H1 (cell line): ENCODE measurements around the gene TIMP3. TPM values are rescaled to one million over a fixed set of nuclear protein-coding genes. Genes with fewer than 3 reads are reported as not detected.

Source experiments
- CTCF ChIA-PET: fragments of 300-600 bp; sonication (Branson Sonifier 250); formaldehyde crosslinking; loops from one replicate; lab custom pipeline; 2021; ENCODE audit not compliant: partially characterized antibody; lab: Charles Lee
- POLR2A ChIA-PET: fragments of 300-600 bp; sonication (Branson Sonifier 250); formaldehyde crosslinking; loops from one replicate; lab custom pipeline; 2021; ENCODE audit warnings: inconsistent platforms; ENCODE audit not compliant: partially characterized antibody; lab: Charles Lee
- DNase-seq, 2 experiments: peaks; one replicate each; pipeline versions ENCODE4 v3.0.0 to v3.0.0-alpha.2; 2010 to 2022; ENCODE audit warnings: low spot score in 2 of 2, low read depth in 1 of 2, mixed read lengths in 1 of 2
- FAIRE-seq: peaks from 2 replicates; lab custom pipeline; 2011; peaks lifted over from hg19 to GRCh38; lab: Jason Lieb, UNC
- H2AFZ ChIP-seq: 2 replicates; pipeline ENCODE4 v1.8.1; 2012; ENCODE audit warnings: low read length, inconsistent platforms
- H2AK5ac ChIP-seq: 2 replicates; pipeline ENCODE4 v1.6.1; 2013; ENCODE audit warnings: low read depth, low read length
- H2BK120ac ChIP-seq: replicated peaks from 2 replicates; pipeline ENCODE3; 2013; ENCODE audit warnings: low read depth, low read length, inconsistent platforms
- H2BK12ac ChIP-seq: 2 replicates; pipeline ENCODE4 v1.6.1; 2013; ENCODE audit warnings: low read depth, low read length
- H2BK15ac ChIP-seq: 2 replicates; pipeline ENCODE4 v1.6.1; 2013; ENCODE audit warnings: low read length
- H2BK20ac ChIP-seq: 2 replicates; pipeline ENCODE4 v1.6.1; 2013; ENCODE audit warnings: low read length
- H2BK5ac ChIP-seq: 2 replicates; pipeline ENCODE4 v1.6.1; 2013; ENCODE audit warnings: low read depth, low read length
- H3K14ac ChIP-seq: 2 replicates; pipeline ENCODE4 v1.6.1; 2013; ENCODE audit warnings: inconsistent platforms; ENCODE audit not compliant: insufficient read length
- H3K18ac ChIP-seq: 2 replicates; pipeline ENCODE4 v1.6.1; 2013; ENCODE audit warnings: low read length; ENCODE audit errors: extremely low read depth
- H3K23ac ChIP-seq: 2 replicates; pipeline ENCODE4 v1.6.1; 2013; ENCODE audit warnings: inconsistent platforms; ENCODE audit not compliant: insufficient read length
- H3K23me2 ChIP-seq: 2 replicates; pipeline ENCODE4 v1.6.1; 2013; ENCODE audit warnings: low read depth, low read length
- H3K27ac ChIP-seq: 2 replicates; pipeline ENCODE4 v1.6.1; 2011; ENCODE audit warnings: low read depth, low read length, inconsistent platforms
- H3K27me3 ChIP-seq, 4 experiments: replicated peaks in 1 of 4; 1 replicate in 1 of 4; 2 replicates in 3 of 4; pipeline versions ENCODE4 v1.6.1 to v1.8.1; 2011 to 2013; ENCODE audit warnings: low read length in 3 of 4, mild to moderate bottlenecking in 3 of 4, inconsistent platforms in 2 of 4, mixed read lengths in 2 of 4, moderate library complexity in 1 of 4; ENCODE audit not compliant: control insufficient read depth in 3 of 4, insufficient read depth in 3 of 4; ENCODE audit errors: extremely low read depth in 1 of 4
- H3K36me3 ChIP-seq, 4 experiments: 2 replicates each; pipeline versions ENCODE4 v1.6.1 to v1.8.1; 2011 to 2013; ENCODE audit warnings: mild to moderate bottlenecking in 4 of 4, low read length in 3 of 4, moderate library complexity in 2 of 4, control low read depth in 1 of 4, inconsistent platforms in 1 of 4; ENCODE audit not compliant: insufficient read depth in 4 of 4, control insufficient read depth in 2 of 4
- H3K4ac ChIP-seq: replicated peaks from 2 replicates; pipeline ENCODE3; 2013; ENCODE audit warnings: low read length, low read depth, mixed read lengths, inconsistent platforms; ENCODE audit not compliant: insufficient read length
- H3K4me1 ChIP-seq, 4 experiments: replicated peaks in 1 of 4; 1 replicate in 1 of 4; 2 replicates in 3 of 4; pipeline versions ENCODE4 v1.6.1 to v1.8.1; 2011 to 2013; ENCODE audit warnings: low read length in 3 of 4, inconsistent platforms in 2 of 4, mixed read lengths in 1 of 4; ENCODE audit not compliant: insufficient read depth in 4 of 4, control insufficient read depth in 3 of 4
- H3K4me2 ChIP-seq, 2 experiments: 2 replicates each; pipeline versions ENCODE4 v1.6.1 to v1.8.1; 2011 to 2013; ENCODE audit warnings: low read depth in 2 of 2, low read length in 2 of 2, control low read depth in 1 of 2, inconsistent platforms in 1 of 2, mild to moderate bottlenecking in 1 of 2; ENCODE audit not compliant: insufficient read depth in 1 of 2
- H3K4me3 ChIP-seq, 4 experiments: fragments of 200-600, 300-600 bp in 1 of 4; sonication (generic), shearing (Covaris generic), sonication (Bioruptor Twin) in 1 of 4; 2 replicates each; pipeline versions ENCODE4 v1.5.1 to v1.8.1; 2011 to 2016; ENCODE audit warnings: low read length in 4 of 4, low read depth in 3 of 4, control low read depth in 2 of 4, inconsistent platforms in 2 of 4, mild to moderate bottlenecking in 2 of 4, mixed read lengths in 1 of 4, moderate library complexity in 1 of 4; ENCODE audit not compliant: insufficient read depth in 2 of 4; ENCODE audit errors: extremely low read depth in 1 of 4
- H3K56ac ChIP-seq: replicated peaks from 2 replicates; pipeline ENCODE3; 2013; ENCODE audit warnings: low read depth, mild to moderate bottlenecking, mixed read lengths, low read length, inconsistent platforms; ENCODE audit not compliant: insufficient read length
- H3K79me1 ChIP-seq: 2 replicates; pipeline ENCODE4 v1.6.1; 2013; ENCODE audit warnings: low read depth, low read length, control low read depth
- H3K79me2 ChIP-seq, 2 experiments: 2 replicates each; pipeline versions ENCODE4 v1.6.1 to v1.8.1; 2012 to 2013; ENCODE audit warnings: low read length in 2 of 2, mild to moderate bottlenecking in 2 of 2, inconsistent platforms in 1 of 2; ENCODE audit not compliant: insufficient read depth in 2 of 2, control insufficient read depth in 1 of 2
- H3K9ac ChIP-seq, 4 experiments: replicated peaks in 1 of 4; 1 replicate in 1 of 4; 2 replicates in 3 of 4; pipeline versions ENCODE4 v1.6.1 to v1.8.1; 2011 to 2013; ENCODE audit warnings: low read depth in 3 of 4, low read length in 3 of 4, control low read depth in 2 of 4, mild to moderate bottlenecking in 2 of 4, moderate library complexity in 2 of 4, inconsistent platforms in 1 of 4; ENCODE audit errors: extremely low read depth in 1 of 4
- H3K9me3 ChIP-seq, 2 experiments: 2 replicates each; pipeline versions ENCODE4 v1.6.1 to v1.8.1; 2012 to 2013; ENCODE audit warnings: mild to moderate bottlenecking in 2 of 2, moderate library complexity in 2 of 2, control low read depth in 1 of 2, inconsistent platforms in 1 of 2, low read depth in 1 of 2, low read length in 1 of 2, mixed read lengths in 1 of 2; ENCODE audit not compliant: insufficient read depth in 2 of 2
- H4K20me1 ChIP-seq, 2 experiments: replicated peaks in 1 of 2; 2 replicates each; pipeline versions ENCODE3 to v1.8.1; 2011 to 2013; ENCODE audit warnings: inconsistent platforms in 2 of 2, low read length in 2 of 2, mild to moderate bottlenecking in 1 of 2; ENCODE audit not compliant: insufficient read depth in 2 of 2, control insufficient read depth in 1 of 2
- H4K5ac ChIP-seq: 2 replicates; pipeline ENCODE4 v1.6.1; 2013; ENCODE audit warnings: low read length, low read depth, mixed read lengths, inconsistent platforms; ENCODE audit not compliant: insufficient read length
- H4K8ac ChIP-seq: 2 replicates; pipeline ENCODE4 v1.8.0; 2013; ENCODE audit warnings: mild to moderate bottlenecking, moderate library complexity, low read length, inconsistent platforms; ENCODE audit not compliant: insufficient read depth; ENCODE audit errors: extremely low read depth
- H4K91ac ChIP-seq: replicated peaks from 2 replicates; pipeline ENCODE3; 2013; ENCODE audit warnings: low read length, mixed read lengths, inconsistent platforms; ENCODE audit not compliant: insufficient read length
- CHD1 ChIP-seq: IDR thresholded peaks from 2 replicates; pipeline ENCODE4 v1.6.1; 2012; ENCODE audit warnings: low read depth, low read length, improper control_type of control experiment
- RFX5 ChIP-seq: IDR thresholded peaks from 2 replicates; pipeline ENCODE4 v1.6.1; 2011; ENCODE audit warnings: low read depth, low read length, improper control_type of control experiment, borderline replicate concordance
- SAP30 ChIP-seq: fragments of 300-600 bp; sonication (generic); IDR thresholded peaks from 2 replicates; pipeline ENCODE4 v1.7.1; 2012; ENCODE audit warnings: low read length, moderate library complexity, mild to moderate bottlenecking, inconsistent platforms; ENCODE audit not compliant: insufficient read depth, insufficient replicate concordance
- SIRT6 ChIP-seq: IDR thresholded peaks from one replicate; pipeline ENCODE4 v1.7.1; 2012; ENCODE audit warnings: low read length, inconsistent platforms
- SP2 ChIP-seq: IDR thresholded peaks from 2 replicates; pipeline ENCODE4 v1.6.1; 2012; ENCODE audit warnings: mild to moderate bottlenecking, low read length, inconsistent platforms
- TAF7 ChIP-seq: optimal IDR thresholded peaks from 2 replicates; pipeline ENCODE3; 2011; ENCODE audit warnings: low read depth, mild to moderate bottlenecking, inconsistent platforms, low read length, moderate library complexity, borderline replicate concordance
- TCF12 ChIP-seq: IDR thresholded peaks from 2 replicates; pipeline ENCODE4 v1.6.1; 2011; ENCODE audit warnings: low read depth, mild to moderate bottlenecking, low read length
- WGBS, 2 experiments: shearing (Covaris generic) in 1 of 2; methylation state at CpG; one replicate each; pipeline versions ENCODE4 v1.1.6 to v1.1.7; 2013 to 2015; ENCODE audit warnings: low lambda C conversion rate in 2 of 2, mixed read lengths in 2 of 2, inconsistent platforms in 1 of 2, low coverage in 1 of 2, missing lambda C conversion rate in 1 of 2; ENCODE audit not compliant: insufficient replicate concordance in 2 of 2, insufficient coverage in 1 of 2, insufficient read length in 1 of 2; ENCODE audit errors: extremely low coverage in 1 of 2, missing lambda C conversion rate in 1 of 2; 5-methylcytosine and 5-hydroxymethylcytosine counted together
- polyA plus RNA-seq, 7 experiments: library from polyadenylated mRNA; depleted of rRNA in 3 of 7; stranded (reverse) in 5 of 7; unstranded in 2 of 7; fragments of >200 nt in 5 of 7; fragments of 200-250 nt in 2 of 7; gene quantifications; 1 replicate in 5 of 7; 2 replicates in 1 of 7; 4 replicates in 1 of 7; pipeline versions ENCODE4 v1.2.1 to v1.2.3, GENCODE V29; 2011 to 2013; ENCODE audit warnings: missing spikeins in 2 of 7, mixed read lengths in 2 of 7
- total RNA-seq: library from RNA; stranded (reverse); fragmentation: NEBNext Ultra II Directional; extraction: Animal tissue kit (Norgen Biotek cat#: 25700); gene quantifications from 2 replicates; pipeline ENCODE4 v1.2.1, GENCODE V29; 2021

TIMP3 gene
- total and polyA plus RNA-seq, 2 of the 8 experiments (the other 6 are each of a cell fraction or from before 2014, with no cell fraction given) = 1.3 to 4.7 TPM

- Histone ChIP-seq H3K4ac (no peak overlapping the region), H2BK120ac (no peak overlapping the region), H3K4me1 (peaks cover 0 to 5% (median 1%) of the 10 kb centered on the region in 4 experiments; a peak in 4 of 7 replicates), H2AFZ (no peak overlapping the region), H3K36me3 (no peaks in the 10 kb centered on the region), H4K8ac (no peak overlapping the region), H3K9ac (no peak overlapping the region), H3K79me1 (no peaks in the 10 kb centered on the region; the same call in 1 of the 2 replicates), H3K27me3 (no peaks in the 10 kb centered on the region), H3K27ac (no peak overlapping the region), H2BK12ac (no peak overlapping the region), H4K5ac (no peak overlapping the region), H3K9me3 (no peaks in the 10 kb centered on the region), H2BK20ac (no peak overlapping the region), H2BK15ac (no peak overlapping the region), H3K79me2 (no peaks in the 10 kb centered on the region), H4K91ac (no peak overlapping the region), H3K23me2 (no peaks in the 10 kb centered on the region), H2AK5ac (no peak overlapping the region), H3K23ac (no peak overlapping the region), H3K4me2 (no peak overlapping the region), H3K4me3 (no peak overlapping the region), H3K14ac (no peak overlapping the region), H4K20me1 (peaks cover 0 to 4% of the 10 kb centered on the region in 2 experiments), H2BK5ac (no peak overlapping the region), H3K56ac (no peak overlapping the region), H3K18ac (no peak overlapping the region)
- ChIA-PET POLR2A (interaction anchor here (1.0 to 1.6 kb wide), 3 partner anchors 15 to 19 kb away, joined by 3 read pairs; partner anchors contain the start of gene TIMP3), CTCF (interaction anchor here (0.7 to 1.9 kb wide), 5 partner anchors 8 to 290 kb away, joined by 3 to 5 read pairs (median 4); no protein-coding TSS in a partner anchor)
- 92% methylated on average over 7 of the region's 7 CpGs; no CpG with 5 or more reads in 1 of the 2 experiments for WGBS, 2 experiments
- FAIRE-seq (no peak), DNase-seq (no peak)
- TF ChIP-seq SP2 (no peak), RFX5 (no peak), CHD1 (no peak), TAF7 (no peak), TCF12 (no peak), SAP30 (no peak), SIRT6 (no peak)
Measured at GRCh38 chr22:32819120-32819519, 17.6 kb downstream of the TIMP3 start.
